Thyroid gland (tissue), 4 donors: ENCODE results near the gene NFAM1. TPM values are rescaled to one million over a fixed set of nuclear protein-coding genes. Genes with fewer than 3 reads are reported as not detected.

Experiments
- DNase-seq, 2 donors: peaks; one replicate each; pipeline ENCODE4 v3.0.0-alpha.2; 2019
- H3K27ac ChIP-seq, 3 donors: fragments of 200-600 bp; sonication (generic); 1 replicate in 2 of 3; 2 replicates in 1 of 3; pipeline ENCODE4 v1.5.1; 2016 to 2019; ENCODE audit warnings: mild to moderate bottlenecking in 1 of 3, moderate library complexity in 1 of 3
- H3K27me3 ChIP-seq: fragments of 200-600 bp; sonication (generic); one replicate; pipeline ENCODE4 v1.5.1; 2019
- H3K36me3 ChIP-seq, 2 donors: fragments of 200-600 bp; sonication (generic); one replicate each; pipeline ENCODE4 v1.5.1; 2016 to 2019
- H3K4me1 ChIP-seq, 2 donors: fragments of 200-600 bp; sonication (generic); one replicate each; pipeline ENCODE4 v1.5.1; 2017 to 2019
- H3K4me3 ChIP-seq, 3 donors: fragments of 200-600 bp; sonication (generic); replicated peaks in 1 of 3; 1 replicate in 2 of 3; 2 replicates in 1 of 3; pipeline ENCODE4 v1.5.1; 2016; ENCODE audit warnings: mild to moderate bottlenecking in 1 of 3
- H3K9me3 ChIP-seq: fragments of 200-600 bp; sonication (generic); one replicate; pipeline ENCODE4 v1.5.1; 2017
- CTCF ChIP-seq, 6 experiments: fragments of 200-600 bp in 3 of 6; fragments of 450-650 bp in 3 of 6; sonication (generic) in 3 of 6; IDR thresholded peaks; one replicate each; pipeline ENCODE4 v1.5.1; 2016 to 2019; ENCODE audit warnings: antibody characterized with exemption in 6 of 6, mild to moderate bottlenecking in 2 of 6, inconsistent platforms in 1 of 6, moderate library complexity in 1 of 6
- POLR2A ChIP-seq, 2 donors: fragments of 450-650 bp; IDR thresholded peaks; one replicate each; pipeline ENCODE4 v1.6.1; 2017; ENCODE audit warnings: antibody characterized with exemption in 2 of 2, mild to moderate bottlenecking in 2 of 2, moderate library complexity in 1 of 2
- WGBS, 2 donors: methylation state at CpG; one replicate each; pipeline ENCODE4 v1.1.5; 2017; 5-methylcytosine and 5-hydroxymethylcytosine counted together
- intact Hi-C: fragments of 100-400 bp; cut with DNase I; formaldehyde crosslinking; loops from one replicate; pipeline ENCODE4 v1.15.1; 2023
- total RNA-seq, 4 donors: library from RNA; depleted of rRNA; stranded (reverse); fragments of >200 nt; gene quantifications; one replicate each; pipeline ENCODE4 v1.2.3, GENCODE V29; 2016

The NFAM1 gene
- total RNA-seq, 4 donors from 2014 or later, result 0.89 to 1.4 (median 1.2) TPM

GRCh38 chr22:42384506-42384905 lies 47.7 kb downstream of the NFAM1 start:
- DNase-seq, result no peak
- Histone ChIP-seq H3K36me3 (no peaks in the 10 kb centered on the region), H3K4me3 (no peak overlapping the region), H3K27ac (no peak overlapping the region), H3K4me1 (no peaks in the 10 kb centered on the region), H3K9me3 (no peaks in the 10 kb centered on the region), H3K27me3 (no peaks in the 10 kb centered on the region)
- WGBS, 2 donors, result 85 to 93% methylated on average over 3 of the region's 5 CpGs
- intact Hi-C loops, result no loop called here
- TF ChIP-seq POLR2A (IDR thresholded peaks at IDR 0.05), result no peak
- no peak for TF ChIP-seq CTCF (IDR thresholded peaks at IDR 0.05)

GRCh38 chr22:42383851-42384417 lies 48.3 kb downstream of the NFAM1 start:
- H3K4me1 ChIP-seq, result no peaks in the 10 kb centered on the region
- intact Hi-C loops, result no loop called here
- no peak for DNase-seq
- H3K36me3 ChIP-seq, result no peaks in the 10 kb centered on the region
- TF ChIP-seq CTCF (IDR thresholded peaks at IDR 0.05) (no peak), POLR2A (IDR thresholded peaks at IDR 0.05) (no peak)
- H3K27ac ChIP-seq, result no peak overlapping the region
- no peaks in the 10 kb centered on the region for H3K9me3 ChIP-seq
- H3K27me3 ChIP-seq, result no peaks in the 10 kb centered on the region
- H3K4me3 ChIP-seq, result no peak overlapping the region
- 94 to 96% methylated on average over 5 to 7 of the region's 7 CpGs for WGBS, 2 donors

GRCh38 chr22:42383287-42383686 lies 48.9 kb downstream of the NFAM1 start:
- Histone ChIP-seq H3K9me3 (no peaks in the 10 kb centered on the region), H3K27me3 (no peaks in the 10 kb centered on the region), H3K4me1 (no peaks in the 10 kb centered on the region), H3K36me3 (no peaks in the 10 kb centered on the region), H3K4me3 (no peak overlapping the region), H3K27ac (no peak overlapping the region)
- TF ChIP-seq POLR2A (IDR thresholded peaks at IDR 0.05) (no peak), CTCF (IDR thresholded peaks at IDR 0.05) (no peak)
- 75% methylated on average over 1 of the region's 5 CpGs; no CpG with 5 or more reads in 1 of the 2 donors for WGBS, 2 donors
- no peak for DNase-seq
- intact Hi-C loops, result no loop called here

GRCh38 chr22:42380769-42381551 lies 51.2 kb downstream of the NFAM1 start:
- no peaks in the 10 kb centered on the region for H3K27me3 ChIP-seq
- no peaks in the 10 kb centered on the region for H3K9me3 ChIP-seq
- intact Hi-C loops, result no loop called here
- no peak for DNase-seq
- WGBS, 2 donors, result 76 to 83% methylated on average over 12 of the region's 12 CpGs
- peaks cover 9 to 19% of the 10 kb centered on the region in 2 donors for H3K4me1 ChIP-seq
- no peak for TF ChIP-seq CTCF (IDR thresholded peaks at IDR 0.05)
- TF ChIP-seq POLR2A (IDR thresholded peaks at IDR 0.05), result no peak
- no peaks in the 10 kb centered on the region for H3K36me3 ChIP-seq
- H3K27ac ChIP-seq, result no peak overlapping the region
- H3K4me3 ChIP-seq, result no peak overlapping the region

- 92 to 94% methylated on average over 16 of the region's 16 CpGs for WGBS, 2 donors
Measured at GRCh38 chr22:42379966-42380537, 52.2 kb downstream of the NFAM1 start.

More at GRCh38 chr22:42379966-42380537, 52.2 kb downstream of the NFAM1 start:
- no peaks in the 10 kb centered on the region for H3K27me3 ChIP-seq
- no peak overlapping the region for H3K27ac ChIP-seq
- no peak for DNase-seq
- no peaks in the 10 kb centered on the region for H3K9me3 ChIP-seq
- TF ChIP-seq CTCF (IDR thresholded peaks at IDR 0.05) (no peak), POLR2A (IDR thresholded peaks at IDR 0.05) (no peak)
- no peaks in the 10 kb centered on the region for H3K36me3 ChIP-seq
- H3K4me1 ChIP-seq, result peaks cover 9 to 22% of the 10 kb centered on the region in 2 donors
- intact Hi-C loops, result no loop called here
- no peak overlapping the region for H3K4me3 ChIP-seq
